Muscle of arm (tissue), 12 donors: ENCODE results near the gene HOXC10. TPM values are rescaled to one million over a fixed set of nuclear protein-coding genes. Genes with fewer than 3 reads are reported as not detected.

Experiments
- DNase-seq: peaks from one replicate; pipeline ENCODE4 v3.0.0-alpha.2; 2013
- polyA plus RNA-seq, 12 donors: library from polyadenylated mRNA; unstranded; fragments of 120-200 nt; gene quantifications; one replicate each; pipeline ENCODE4 v1.2.1, GENCODE V29; 2013; ENCODE audit not compliant: insufficient read length in 12 of 12

The HOXC10 gene
- polyA plus RNA-seq, 12 donors: 0.20 to 2.0 (median 0.57) TPM; not detected in 4

- no peak for DNase-seq
Observed at GRCh38 chr12:53964315-53964713, 20.6 kb upstream of the HOXC10 start.

GRCh38 chr12:53965281-53966084 is 19.5 kb upstream of the HOXC10 start:
- DNase-seq: no peak

- no peak for DNase-seq
Observed at GRCh38 chr12:53966085-53966384, 18.9 kb upstream of the HOXC10 start.

- no peak for DNase-seq
Observed at GRCh38 chr12:53966385-53967133, 18.4 kb upstream of the HOXC10 start.

- DNase-seq: no peak
Observed at GRCh38 chr12:53967421-53967925, 17.5 kb upstream of the HOXC10 start.

- no peak for DNase-seq
Observed at GRCh38 chr12:53968214-53969127, 16.5 kb upstream of the HOXC10 start.

- DNase-seq: no peak
Observed at GRCh38 chr12:53969588-53970259, 15.2 kb upstream of the HOXC10 start.

- no peak for DNase-seq
Observed at GRCh38 chr12:53970451-53970850, 14.5 kb upstream of the HOXC10 start.

GRCh38 chr12:53971129-53971528 is 13.8 kb upstream of the HOXC10 start:
- DNase-seq: no peak

GRCh38 chr12:53971686-53972085 is 13.3 kb upstream of the HOXC10 start:
- DNase-seq: no peak

- no peak for DNase-seq
Observed at GRCh38 chr12:53972152-53972702, 12.7 kb upstream of the HOXC10 start.

GRCh38 chr12:53972722-53973235 is 12.2 kb upstream of the HOXC10 start, which contains the start of gene HOXC11:
HOXC11 (plus strand) TSS chr12:53973126; CDS start chr12:53973242, 116 bp downstream.
- no peak for DNase-seq

GRCh38 chr12:53973236-53974042 is 11.5 kb upstream of the HOXC10 start:
- no peak for DNase-seq

- no peak for DNase-seq
Observed at GRCh38 chr12:53974084-53975063, 10.6 kb upstream of the HOXC10 start, which contains the start of gene HOTAIR. HOTAIR (minus strand) TSS chr12:53974954.

- DNase-seq: no peak
Observed at GRCh38 chr12:53975064-53975471, 9.9 kb upstream of the HOXC10 start.

- no peak for DNase-seq
Observed at GRCh38 chr12:53975479-53976152, 9.3 kb upstream of the HOXC10 start.

GRCh38 chr12:53976172-53976822 is 8.6 kb upstream of the HOXC10 start:
- DNase-seq: no peak
